T-cell (primary cell): ENCODE measurements around the gene MTR. TPM values are rescaled to one million over a fixed set of nuclear protein-coding genes. Genes with fewer than 3 reads are reported as not detected.

ENCODE experiments used
- ATAC-seq, 4 experiments: fragments of 200-7000 bp in 3 of 4; fragments of 150-1000 bp in 1 of 4; cut with Tn5 transposase; replicated peaks in 1 of 4; 1 replicate in 3 of 4; 2 replicates in 1 of 4; pipeline ENCODE4 v1.10.0; 2021; ENCODE audit warnings: moderate library complexity in 3 of 4, mild to moderate bottlenecking in 2 of 4, moderate number of reproducible peaks in 1 of 4
- CTCF ChIA-PET, 2 donors: fragments of 300-600 bp; sonication (Branson Sonifier 250); formaldehyde crosslinking; loops; one replicate each; lab custom pipeline; 2022; ENCODE audit warnings: antibody characterized with exemption in 2 of 2; lab: Charles Lee
- POLR2A ChIA-PET, 2 donors: fragments of 300-600 bp; sonication (Branson Sonifier 250); formaldehyde crosslinking; loops; one replicate each; lab custom pipeline; 2022; ENCODE audit warnings: antibody characterized with exemption in 2 of 2; lab: Charles Lee
- DNase-seq, 35 experiments: peaks; one replicate each; pipeline versions ENCODE4 v3.0.0 to v3.0.0-alpha.2; 2013 to 2023
- H3K27ac ChIP-seq: one replicate; pipeline ENCODE4 v1.5.1; 2013; ENCODE audit warnings: low read length
- H3K27me3 ChIP-seq, 2 experiments: replicated peaks in 1 of 2; 1 replicate in 1 of 2; 2 replicates in 1 of 2; pipeline versions ENCODE4 v1.6.1 to v1.7.0; 2013; ENCODE audit warnings: low read length in 1 of 2, mixed read lengths in 1 of 2; ENCODE audit not compliant: control insufficient read depth in 2 of 2, insufficient read depth in 2 of 2; ENCODE audit errors: extremely low read depth in 1 of 2
- H3K36me3 ChIP-seq, 2 donors: 1 replicate in 1 of 2; 2 replicates in 1 of 2; pipeline versions ENCODE4 v1.6.1 to v1.7.0; 2013; ENCODE audit warnings: low read length in 1 of 2; ENCODE audit not compliant: control insufficient read depth in 2 of 2, insufficient read depth in 1 of 2; ENCODE audit errors: extremely low read depth in 1 of 2
- H3K4me1 ChIP-seq, 2 experiments: 1 replicate in 1 of 2; 2 replicates in 1 of 2; pipeline versions ENCODE4 v1.6.1 to v1.7.0; 2013; ENCODE audit warnings: low read length in 2 of 2, mixed read lengths in 1 of 2; ENCODE audit not compliant: insufficient read depth in 2 of 2, control insufficient read depth in 1 of 2; ENCODE audit errors: extremely low read depth in 1 of 2
- H3K4me3 ChIP-seq, 2 donors: 1 replicate in 1 of 2; 2 replicates in 1 of 2; pipeline versions ENCODE4 v1.5.1 to v1.7.0; 2013; ENCODE audit warnings: mild to moderate bottlenecking in 2 of 2, low read length in 1 of 2, moderate library complexity in 1 of 2; ENCODE audit not compliant: control insufficient read depth in 1 of 2; ENCODE audit errors: extremely low read depth in 1 of 2
- H3K9me3 ChIP-seq: 2 replicates; pipeline ENCODE4 v1.7.0; 2013
- H3K27ac Mint-ChIP-seq, 2 donors: one replicate each; pipeline ENCODE4 v1.8.0; 2020 to 2021; ENCODE audit warnings: mild to moderate bottlenecking in 2 of 2, mixed read lengths in 2 of 2
- H3K27me3 Mint-ChIP-seq, 2 donors: one replicate each; pipeline ENCODE4 v1.8.0; 2021 to 2022; ENCODE audit warnings: mixed read lengths in 2 of 2
- H3K36me3 Mint-ChIP-seq: one replicate; pipeline ENCODE4 v1.8.0; 2021; ENCODE audit warnings: mixed read lengths
- H3K4me1 Mint-ChIP-seq, 3 donors: one replicate each; pipeline ENCODE4 v1.8.0; 2020 to 2022; ENCODE audit warnings: mixed read lengths in 3 of 3, mild to moderate bottlenecking in 1 of 3
- H3K4me3 Mint-ChIP-seq, 3 donors: one replicate each; pipeline ENCODE4 v1.8.0; 2020 to 2022; ENCODE audit warnings: mild to moderate bottlenecking in 3 of 3, mixed read lengths in 3 of 3, moderate library complexity in 3 of 3
- H3K9me3 Mint-ChIP-seq, 3 donors: one replicate each; pipeline ENCODE4 v1.8.0; 2020 to 2022; ENCODE audit warnings: mixed read lengths in 3 of 3
- whole genome bisulfite sequencing: methylation state at CpG from one replicate; pipeline ENCODE4 v1.1.5; 2013; ENCODE audit warnings: missing lambda C conversion rate; ENCODE audit not compliant: insufficient coverage; 5-methylcytosine and 5-hydroxymethylcytosine counted together
- total RNA-seq, 35 experiments: library from RNA in 6 of 35; stranded (reverse) in 6 of 35; fragments of 120-200 nt in 1 of 35; gene quantifications; one replicate each; pipeline versions ENCODE4 v1.2.1 to v1.2.4 and lab custom pipeline; 2013 to 2026

Gene MTR
- total RNA-seq, 5 donors from 2014 or later (not counting 1 experiment from before 2014, with no cell fraction given) = 49.8 to 61.5 (median 56.1) TPM

DNA sequence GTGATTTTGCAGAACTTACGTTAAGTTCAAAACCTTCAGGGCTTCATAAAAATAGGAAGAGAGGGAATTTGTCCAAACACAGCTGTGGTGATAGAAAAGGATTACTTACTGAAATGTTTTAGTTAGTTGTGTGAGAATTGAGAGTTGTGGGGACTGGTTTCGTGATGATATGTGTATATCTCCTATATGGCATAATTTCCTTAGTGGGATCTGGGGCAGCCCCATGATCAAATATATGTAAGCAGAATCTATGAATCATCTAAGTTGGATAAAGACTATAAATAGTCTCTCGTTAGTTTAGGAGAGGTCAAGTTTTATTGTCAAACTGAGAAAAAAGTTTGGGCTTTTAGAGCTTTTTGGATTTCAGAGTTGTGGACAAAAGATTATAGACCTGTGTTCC lies 14.9 kb downstream of the MTR start:
- Histone ChIP-seq H3K27ac (no peak overlapping the region), H3K36me3 (peaks cover 13 to 83% of the 10 kb centered on the region in 2 donors), H3K9me3 (no peaks in the 10 kb centered on the region), H3K4me1 (no peaks in the 10 kb centered on the region), H3K4me3 (no peak overlapping the region), H3K27me3 (no peaks in the 10 kb centered on the region)
- WGBS = 100% methylated on average over 1 of the region's 3 CpGs
- ChIA-PET POLR2A (interaction anchor here in 1 of 2 donors (1.4 kb wide), 1 partner anchor 9 kb away, joined by 3 read pairs; no protein-coding TSS in a partner anchor), CTCF (interaction anchor here in 1 of 2 donors (0.5 kb wide), 1 partner anchor 56 kb away, joined by 3 read pairs; no protein-coding TSS in a partner anchor)
- ATAC-seq = no peak
- H3K27ac Mint-ChIP-seq = no peak overlapping the region
- DNase-seq = no peak
- H3K4me1 Mint-ChIP-seq = peaks cover 4 to 16% (median 8%) of the 10 kb centered on the region in 3 donors
- H3K36me3 Mint-ChIP-seq = peaks cover 74% of the 10 kb centered on the region
- no peak overlapping the region for H3K4me3 Mint-ChIP-seq
- H3K27me3 Mint-ChIP-seq = no peaks in the 10 kb centered on the region
- H3K9me3 Mint-ChIP-seq = no peaks in the 10 kb centered on the region

DNA sequence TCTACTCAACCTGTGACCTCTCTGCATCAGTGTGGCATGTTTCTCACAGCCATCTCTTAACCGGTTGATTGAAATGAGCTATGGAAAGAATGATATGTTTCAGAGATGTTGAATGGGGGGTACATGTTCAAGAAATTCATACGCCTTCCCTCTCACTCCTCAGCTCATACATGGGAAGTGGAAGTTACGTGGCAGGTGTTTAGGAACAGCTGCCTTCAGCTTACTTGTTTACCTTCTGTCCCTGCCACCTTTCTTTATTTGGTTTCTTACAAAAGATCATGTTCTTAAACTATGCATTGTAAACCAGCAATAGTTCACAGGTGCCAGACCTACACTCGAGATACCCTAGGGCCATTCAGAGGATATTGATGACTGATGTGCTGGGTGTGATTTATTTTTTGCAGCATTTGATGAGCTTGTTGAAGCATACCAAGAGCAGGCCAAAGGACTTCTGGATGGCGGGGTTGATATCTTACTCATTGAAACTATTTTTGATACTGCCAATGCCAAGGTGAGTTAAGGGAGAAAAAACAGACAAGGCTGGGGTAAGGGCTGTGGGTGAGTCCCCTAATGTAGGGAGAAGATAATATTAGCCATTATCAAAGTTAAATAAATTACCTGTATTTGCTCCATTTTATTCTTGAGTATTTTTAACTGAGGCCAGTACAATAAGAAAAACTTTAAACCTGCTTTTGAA lies 17.4 kb downstream of the MTR start:
- peaks cover 0 to 6% (median 0%) of the 10 kb centered on the region in 3 donors for H3K4me1 Mint-ChIP-seq
- H3K4me3 ChIP-seq = no peak overlapping the region
- H3K27me3 Mint-ChIP-seq = no peaks in the 10 kb centered on the region
- H3K9me3 Mint-ChIP-seq = no peaks in the 10 kb centered on the region
- WGBS = 100% methylated on average over 1 of the region's 5 CpGs
- no peak for ATAC-seq
- H3K36me3 ChIP-seq = peaks cover 8 to 91% of the 10 kb centered on the region in 2 donors
- H3K4me3 Mint-ChIP-seq = no peak overlapping the region
- no peaks in the 10 kb centered on the region for H3K4me1 ChIP-seq
- no peak for DNase-seq
- H3K9me3 ChIP-seq = no peaks in the 10 kb centered on the region
- no peaks in the 10 kb centered on the region for H3K27me3 ChIP-seq
- ChIA-PET POLR2A (no interaction called here), CTCF (interaction anchor here in 1 of 2 donors (0.6 kb wide), 1 partner anchor 60 kb away, joined by 4 read pairs; no protein-coding TSS in a partner anchor)
- no peak overlapping the region for H3K27ac Mint-ChIP-seq
- H3K27ac ChIP-seq = no peak overlapping the region
- peaks cover 75% of the 10 kb centered on the region for H3K36me3 Mint-ChIP-seq

DNA sequence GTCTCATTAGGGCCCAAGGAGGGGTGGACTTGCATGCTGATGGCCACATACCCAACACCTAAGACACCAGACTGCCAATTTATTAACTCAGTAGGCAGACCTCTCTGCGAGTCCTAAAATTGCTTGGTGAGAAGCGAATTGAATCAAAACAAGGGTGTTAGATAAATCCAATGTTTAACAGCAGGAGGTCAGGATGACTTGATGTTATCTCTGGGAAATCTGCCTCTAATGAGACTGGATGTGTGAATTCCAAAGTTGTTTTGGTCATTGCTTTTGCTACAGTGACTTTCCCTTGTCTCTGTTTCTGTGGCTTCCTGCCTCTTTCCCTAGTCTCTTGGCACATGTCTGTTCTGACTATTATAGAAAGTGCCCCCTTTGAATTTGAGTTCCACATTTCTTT lies 20.8 kb downstream of the MTR start:
- H3K9me3 Mint-ChIP-seq = no peaks in the 10 kb centered on the region
- Histone ChIP-seq H3K4me3 (no peak overlapping the region), H3K36me3 (peaks cover 13 to 96% of the 10 kb centered on the region in 2 donors), H3K4me1 (no peaks in the 10 kb centered on the region), H3K9me3 (no peaks in the 10 kb centered on the region), H3K27me3 (no peaks in the 10 kb centered on the region), H3K27ac (no peak overlapping the region)
- no peak overlapping the region for H3K27ac Mint-ChIP-seq
- ChIA-PET POLR2A (no interaction called here), CTCF (no interaction called here)
- WGBS = 100% methylated on average over 1 of the region's 2 CpGs
- ATAC-seq (no peak), DNase-seq (no peak)
- H3K36me3 Mint-ChIP-seq = peaks cover 77% of the 10 kb centered on the region
- H3K27me3 Mint-ChIP-seq = no peaks in the 10 kb centered on the region
- H3K4me3 Mint-ChIP-seq = no peak overlapping the region
- peaks cover 0 to 14% (median 3%) of the 10 kb centered on the region in 3 donors for H3K4me1 Mint-ChIP-seq

DNA sequence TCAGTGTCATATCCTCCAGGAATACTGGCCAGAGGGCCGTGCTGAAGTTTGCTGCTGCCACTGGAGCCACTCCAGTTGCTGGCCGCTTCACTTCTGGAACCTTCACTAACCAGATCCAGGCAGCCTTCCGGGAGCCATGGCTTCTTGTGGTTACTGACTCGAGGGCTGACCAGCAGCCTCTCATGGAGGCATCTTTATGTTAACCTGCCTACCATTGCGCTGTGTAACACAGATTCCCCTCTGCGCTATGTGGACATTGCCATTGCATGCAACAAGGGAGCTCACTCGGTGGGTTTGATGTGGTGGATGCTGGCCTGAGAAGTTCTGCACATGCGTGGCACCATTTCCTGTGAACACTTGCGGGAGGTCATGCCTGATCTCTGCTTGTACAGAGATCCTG lies 24.8 kb downstream of the MTR start:
- Histone ChIP-seq H3K36me3 (peaks cover 10 to 82% of the 10 kb centered on the region in 2 donors), H3K27ac (no peak overlapping the region), H3K27me3 (no peaks in the 10 kb centered on the region), H3K4me3 (no peak overlapping the region), H3K4me1 (no peaks in the 10 kb centered on the region), H3K9me3 (no peaks in the 10 kb centered on the region)
- peaks cover 6 to 28% (median 14%) of the 10 kb centered on the region in 3 donors for H3K4me1 Mint-ChIP-seq
- H3K36me3 Mint-ChIP-seq = peaks cover 71% of the 10 kb centered on the region
- DNase-seq = no peak
- CTCF ChIA-PET = interaction anchor here in 1 of 2 donors (1.1 kb wide), 1 partner anchor 711 kb away, joined by 3 read pairs; no protein-coding TSS in a partner anchor
- ATAC-seq = no peak
- POLR2A ChIA-PET = interaction anchor here (0.5 to 1.0 kb wide), 3 partner anchors 9 to 16 kb away, joined by 3 read pairs; no protein-coding TSS in a partner anchor
- no peak overlapping the region for H3K27ac Mint-ChIP-seq
- no peaks in the 10 kb centered on the region for H3K27me3 Mint-ChIP-seq
- H3K9me3 Mint-ChIP-seq = no peaks in the 10 kb centered on the region
- H3K4me3 Mint-ChIP-seq = no peak overlapping the region
- 89% methylated on average over 9 of the region's 9 CpGs for WGBS

DNA sequence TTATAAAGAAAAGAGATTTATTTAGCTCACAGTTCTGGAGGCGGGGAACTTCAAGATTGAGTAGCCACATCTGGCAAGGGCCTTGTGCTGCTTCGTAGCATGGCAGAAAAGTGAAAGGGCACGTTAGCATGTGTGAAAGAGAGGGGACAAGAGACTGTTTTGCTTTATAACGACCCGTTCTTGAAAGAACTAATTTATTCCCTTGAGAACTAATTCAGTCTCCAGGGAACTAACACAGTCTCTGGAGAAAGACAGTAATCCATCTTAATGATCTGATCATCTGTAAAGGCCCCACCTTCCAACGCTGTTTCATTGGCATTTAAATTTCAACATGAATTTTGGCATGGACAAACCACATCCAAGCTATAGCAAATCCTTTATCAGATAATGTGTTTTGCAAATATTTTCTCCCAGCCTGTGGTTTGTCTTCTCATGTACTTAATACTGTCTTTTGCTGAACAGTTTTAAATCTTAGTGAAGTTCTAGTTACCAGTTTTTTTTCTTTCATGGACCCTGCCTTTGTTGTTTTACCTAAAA lies 26.1 kb downstream of the MTR start:
- Histone ChIP-seq H3K4me3 (no peak overlapping the region), H3K36me3 (peaks cover 10 to 80% of the 10 kb centered on the region in 2 donors), H3K4me1 (no peaks in the 10 kb centered on the region), H3K27ac (no peak overlapping the region), H3K9me3 (no peaks in the 10 kb centered on the region), H3K27me3 (no peaks in the 10 kb centered on the region)
- Mint-ChIP-seq H3K4me3 (no peak overlapping the region), H3K9me3 (no peaks in the 10 kb centered on the region), H3K27me3 (no peaks in the 10 kb centered on the region), H3K36me3 (peaks cover 73% of the 10 kb centered on the region), H3K4me1 (peaks cover 6 to 26% (median 14%) of the 10 kb centered on the region in 3 donors), H3K27ac (no peak overlapping the region)
- ATAC-seq = no peak
- WGBS = 85% methylated on average over 4 of the region's 6 CpGs
- CTCF ChIA-PET = interaction anchor here in 1 of 2 donors (1.1 kb wide), 1 partner anchor 713 kb away, joined by 3 read pairs; no protein-coding TSS in a partner anchor
- POLR2A ChIA-PET = interaction anchor here in 1 of 2 donors (1.0 kb wide), 1 partner anchor 27 kb away, joined by 3 read pairs; no protein-coding TSS in a partner anchor
- no peak for DNase-seq

- ATAC-seq (no peak), DNase-seq (no peak)
- H3K4me1 Mint-ChIP-seq = peaks cover 6 to 26% (median 14%) of the 10 kb centered on the region in 3 donors
- H3K36me3 Mint-ChIP-seq = peaks cover 69% of the 10 kb centered on the region
- peaks cover 10 to 79% of the 10 kb centered on the region in 2 donors for H3K36me3 ChIP-seq
- no peak overlapping the region for H3K27ac Mint-ChIP-seq
- H3K9me3 Mint-ChIP-seq = no peaks in the 10 kb centered on the region
- POLR2A ChIA-PET = no interaction called here
- no peak overlapping the region for H3K4me3 ChIP-seq
- H3K27me3 ChIP-seq = no peaks in the 10 kb centered on the region
- H3K4me1 ChIP-seq = no peaks in the 10 kb centered on the region
- H3K9me3 ChIP-seq = no peaks in the 10 kb centered on the region
- H3K4me3 Mint-ChIP-seq = no peak overlapping the region
- H3K27ac ChIP-seq = no peak overlapping the region
- CTCF ChIA-PET = no interaction called here
- no CpG with 5 or more reads among the region's 2 CpGs for WGBS
- no peaks in the 10 kb centered on the region for H3K27me3 Mint-ChIP-seq
Measured at GRCh38 chr1:236823559-236823958, 28.5 kb downstream of the MTR start.
